HepG2 (cell line): ENCODE results near the gene GPATCH8. TPM values are rescaled to one million over a fixed set of nuclear protein-coding genes. Genes with fewer than 3 reads are reported as not detected.

Experiments used
- CEBPG ChIP-seq: IDR thresholded peaks from 2 replicates; pipeline ENCODE4 v1.6.1; 2016
- CHD2 ChIP-seq: IDR thresholded peaks from 2 replicates; pipeline ENCODE4 v1.6.1; 2011; ENCODE audit warnings: low read depth, low read length, improper control_type of control experiment
- DMAP1 ChIP-seq: IDR thresholded peaks from 2 replicates; pipeline ENCODE4 v1.6.1; 2016
- HOXA7 ChIP-seq: sonication (generic); formaldehyde crosslinking; IDR thresholded peaks from 2 replicates; pipeline ENCODE4 v1.8.1; 2022; ENCODE audit warnings: mild to moderate bottlenecking, missing genetic modification reagents, moderate library complexity
- KAT2B ChIP-seq: fragments of 150-350 bp; IDR thresholded peaks from 2 replicates; pipeline ENCODE4 v1.6.1; 2014; ENCODE audit warnings: low read depth, low read length, borderline replicate concordance
- NFE2L1 ChIP-seq: sonication (generic); formaldehyde crosslinking; IDR thresholded peaks from 2 replicates; pipeline ENCODE4 v1.4.0; 2020; ENCODE audit warnings: missing genetic modification reagents, mild to moderate bottlenecking, borderline replicate concordance
- NFYB ChIP-seq: sonication (generic); formaldehyde crosslinking; IDR thresholded peaks from 2 replicates; pipeline ENCODE4 v1.4.0; 2020; ENCODE audit warnings: missing genetic modification reagents
- RBAK ChIP-seq: sonication (generic); formaldehyde crosslinking; IDR thresholded peaks from 2 replicates; pipeline ENCODE4 v1.5.1; 2020; ENCODE audit warnings: mild to moderate bottlenecking, missing genetic modification reagents
- RBFOX2 ChIP-seq: fragments of 200-400 bp; formaldehyde crosslinking; IDR thresholded peaks from 2 replicates; pipeline ENCODE4 v1.6.1; 2017; ENCODE audit warnings: low read depth, mild to moderate bottlenecking, low read length
- REXO4 ChIP-seq: sonication (generic); formaldehyde crosslinking; IDR thresholded peaks from 2 replicates; pipeline ENCODE4 v1.8.0; 2022; ENCODE audit warnings: missing genetic modification reagents, mild to moderate bottlenecking, borderline replicate concordance
- SMARCE1 ChIP-seq: fragments of 450-650 bp; IDR thresholded peaks from 2 replicates; pipeline ENCODE4 v1.6.1; 2017; ENCODE audit warnings: borderline replicate concordance
- TCF7L2 ChIP-seq: IDR thresholded peaks from 2 replicates; pipeline ENCODE4 v1.6.1; 2011; ENCODE audit warnings: mild to moderate bottlenecking, low read depth, low read length, moderate library complexity
- ZNF17 ChIP-seq: sonication (generic); formaldehyde crosslinking; IDR thresholded peaks from 2 replicates; pipeline ENCODE4 v1.5.0; 2020; ENCODE audit warnings: mild to moderate bottlenecking, missing genetic modification reagents
- ZNF24 ChIP-seq: fragments of 450-650 bp; IDR thresholded peaks from 2 replicates; pipeline ENCODE4 v1.6.1; 2017; ENCODE audit warnings: antibody characterized with exemption, mild to moderate bottlenecking
- ZNF713 ChIP-seq: sonication (generic); formaldehyde crosslinking; IDR thresholded peaks from 2 replicates; pipeline ENCODE4 v1.4.0; 2020; ENCODE audit warnings: mild to moderate bottlenecking, missing genetic modification reagents
- polyA plus RNA-seq, 8 experiments: library from polyadenylated mRNA; depleted of rRNA in 3 of 8; stranded (reverse) in 7 of 8; unstranded in 1 of 8; fragments of >200 nt; fragmentation: Illumina TruSeq in 4 of 8; extraction: Trizol in 4 of 8; gene quantifications; 2 replicates each; pipeline versions ENCODE4 v1.2.1 to v1.2.3, GENCODE V29; 2011 to 2016; ENCODE audit warnings: low read depth in 4 of 8, missing spikeins in 1 of 8, mixed read lengths in 1 of 8; ENCODE audit not compliant: insufficient read depth in 1 of 8
- total RNA-seq, 5 experiments: library from RNA; depleted of rRNA; stranded (reverse); fragments of >200 nt; fragmentation: Illumina TruSeq; extraction: Trizol; gene quantifications; 2 replicates each; pipeline ENCODE4 v1.2.3, GENCODE V29; 2016; ENCODE audit warnings: low read depth in 1 of 5
- TF ChIP-seq, protein P1 (sequence below): sonication (generic); formaldehyde crosslinking; conservative IDR thresholded peaks from 2 replicates; pipeline ENCODE4 v1.5.0; 2020; ENCODE audit warnings: missing genetic modification reagents
- TF ChIP-seq, protein P2 (sequence below): sonication (generic); formaldehyde crosslinking; IDR thresholded peaks from 2 replicates; pipeline ENCODE4 v1.4.0; 2020; ENCODE audit warnings: missing genetic modification reagents
- TF ChIP-seq, protein P3 (sequence below): sonication (generic); formaldehyde crosslinking; IDR thresholded peaks from 2 replicates; pipeline ENCODE4 v1.4.0; 2020; ENCODE audit warnings: missing genetic modification reagents
- TF ChIP-seq, protein P4 (sequence below): IDR thresholded peaks from 2 replicates; pipeline ENCODE4 v1.6.1; 2016; ENCODE audit warnings: low read depth, borderline replicate concordance
- TF ChIP-seq, protein P5 (sequence below): sonication (generic); formaldehyde crosslinking; IDR thresholded peaks from 2 replicates; pipeline ENCODE4 v1.5.1; 2020; ENCODE audit warnings: mild to moderate bottlenecking, missing genetic modification reagents, moderate library complexity

GPATCH8 gene
- total and polyA plus RNA-seq, 2 of the 13 experiments (the other 11 are each of a cell fraction or from before 2014, with no cell fraction given): 20.7 to 21.5 TPM

DNA sequence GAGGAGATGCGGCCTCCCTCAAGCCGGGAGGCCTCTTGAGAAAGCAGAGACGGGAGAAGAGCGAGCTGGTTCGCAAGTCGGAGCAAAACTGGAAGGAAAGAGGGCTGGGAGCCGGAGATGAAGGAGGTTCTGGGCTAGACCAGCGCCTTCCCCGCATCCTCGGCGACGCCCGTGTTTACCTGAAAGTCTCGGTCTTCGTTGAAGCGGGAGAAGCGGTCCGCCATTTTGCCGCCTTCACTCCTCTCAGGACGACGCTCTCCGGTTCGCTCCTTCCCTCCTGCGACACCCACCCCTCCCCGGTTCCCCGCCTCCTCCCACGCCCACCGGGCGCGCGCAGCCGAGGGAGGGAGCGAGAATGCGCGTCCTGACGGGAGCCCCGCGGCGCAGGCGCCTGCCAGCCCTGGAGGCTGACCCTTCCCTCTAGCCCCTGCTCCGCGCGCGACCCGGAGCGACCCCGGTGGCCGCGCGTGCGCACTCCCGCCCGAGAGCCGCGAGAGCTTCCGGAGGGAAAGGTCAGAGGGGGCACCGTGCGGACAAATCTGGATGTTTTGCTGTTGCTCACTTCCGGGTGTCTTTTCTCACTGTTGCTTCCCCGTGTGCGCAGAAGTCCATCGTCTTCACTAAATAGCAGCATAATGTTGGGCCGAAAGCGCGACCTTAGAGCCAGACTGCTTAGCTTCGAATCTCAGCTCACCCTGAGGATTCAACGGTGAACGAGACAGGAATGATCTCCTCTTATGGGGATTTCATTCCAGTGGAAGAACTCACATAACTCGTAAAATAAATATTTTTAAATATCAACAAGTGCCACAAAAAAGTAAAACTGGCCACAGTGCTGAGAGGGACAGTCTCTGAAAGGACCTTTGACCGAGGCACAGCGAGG is at the start of gene GPATCH8 (continued):
- TF ChIP-seq HOXA7 (CRISPR knock-in tag): no peak
- TF ChIP-seq ZNF713 (CRISPR knock-in tag): no peak
- TF ChIP-seq ZNF24: no peak
- TF ChIP-seq, protein P1, sequence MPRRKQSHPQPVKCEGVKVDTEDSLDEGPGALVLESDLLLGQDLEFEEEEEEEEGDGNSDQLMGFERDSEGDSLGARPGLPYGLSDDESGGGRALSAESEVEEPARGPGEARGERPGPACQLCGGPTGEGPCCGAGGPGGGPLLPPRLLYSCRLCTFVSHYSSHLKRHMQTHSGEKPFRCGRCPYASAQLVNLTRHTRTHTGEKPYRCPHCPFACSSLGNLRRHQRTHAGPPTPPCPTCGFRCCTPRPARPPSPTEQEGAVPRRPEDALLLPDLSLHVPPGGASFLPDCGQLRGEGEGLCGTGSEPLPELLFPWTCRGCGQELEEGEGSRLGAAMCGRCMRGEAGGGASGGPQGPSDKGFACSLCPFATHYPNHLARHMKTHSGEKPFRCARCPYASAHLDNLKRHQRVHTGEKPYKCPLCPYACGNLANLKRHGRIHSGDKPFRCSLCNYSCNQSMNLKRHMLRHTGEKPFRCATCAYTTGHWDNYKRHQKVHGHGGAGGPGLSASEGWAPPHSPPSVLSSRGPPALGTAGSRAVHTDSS (CRISPR knock-in tag): no peak
- peak; percentile 27; the same call in 1 of the 2 replicates for TF ChIP-seq CHD2
- no peak for TF ChIP-seq ZNF17 (CRISPR knock-in tag)
- TF ChIP-seq, protein P2, sequence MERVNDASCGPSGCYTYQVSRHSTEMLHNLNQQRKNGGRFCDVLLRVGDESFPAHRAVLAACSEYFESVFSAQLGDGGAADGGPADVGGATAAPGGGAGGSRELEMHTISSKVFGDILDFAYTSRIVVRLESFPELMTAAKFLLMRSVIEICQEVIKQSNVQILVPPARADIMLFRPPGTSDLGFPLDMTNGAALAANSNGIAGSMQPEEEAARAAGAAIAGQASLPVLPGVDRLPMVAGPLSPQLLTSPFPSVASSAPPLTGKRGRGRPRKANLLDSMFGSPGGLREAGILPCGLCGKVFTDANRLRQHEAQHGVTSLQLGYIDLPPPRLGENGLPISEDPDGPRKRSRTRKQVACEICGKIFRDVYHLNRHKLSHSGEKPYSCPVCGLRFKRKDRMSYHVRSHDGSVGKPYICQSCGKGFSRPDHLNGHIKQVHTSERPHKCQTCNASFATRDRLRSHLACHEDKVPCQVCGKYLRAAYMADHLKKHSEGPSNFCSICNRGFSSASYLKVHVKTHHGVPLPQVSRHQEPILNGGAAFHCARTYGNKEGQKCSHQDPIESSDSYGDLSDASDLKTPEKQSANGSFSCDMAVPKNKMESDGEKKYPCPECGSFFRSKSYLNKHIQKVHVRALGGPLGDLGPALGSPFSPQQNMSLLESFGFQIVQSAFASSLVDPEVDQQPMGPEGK: peak; percentile 62
- peak; percentile 86 for TF ChIP-seq DMAP1 (CRISPR knock-in tag)
- TF ChIP-seq TCF7L2: no peak
- no peak for TF ChIP-seq KAT2B
- TF ChIP-seq, protein P3, sequence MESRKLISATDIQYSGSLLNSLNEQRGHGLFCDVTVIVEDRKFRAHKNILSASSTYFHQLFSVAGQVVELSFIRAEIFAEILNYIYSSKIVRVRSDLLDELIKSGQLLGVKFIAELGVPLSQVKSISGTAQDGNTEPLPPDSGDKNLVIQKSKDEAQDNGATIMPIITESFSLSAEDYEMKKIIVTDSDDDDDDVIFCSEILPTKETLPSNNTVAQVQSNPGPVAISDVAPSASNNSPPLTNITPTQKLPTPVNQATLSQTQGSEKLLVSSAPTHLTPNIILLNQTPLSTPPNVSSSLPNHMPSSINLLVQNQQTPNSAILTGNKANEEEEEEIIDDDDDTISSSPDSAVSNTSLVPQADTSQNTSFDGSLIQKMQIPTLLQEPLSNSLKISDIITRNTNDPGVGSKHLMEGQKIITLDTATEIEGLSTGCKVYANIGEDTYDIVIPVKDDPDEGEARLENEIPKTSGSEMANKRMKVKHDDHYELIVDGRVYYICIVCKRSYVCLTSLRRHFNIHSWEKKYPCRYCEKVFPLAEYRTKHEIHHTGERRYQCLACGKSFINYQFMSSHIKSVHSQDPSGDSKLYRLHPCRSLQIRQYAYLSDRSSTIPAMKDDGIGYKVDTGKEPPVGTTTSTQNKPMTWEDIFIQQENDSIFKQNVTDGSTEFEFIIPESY (CRISPR knock-in tag): peak; percentile 8; the same call in 1 of the 2 replicates
- TF ChIP-seq, protein P4, sequence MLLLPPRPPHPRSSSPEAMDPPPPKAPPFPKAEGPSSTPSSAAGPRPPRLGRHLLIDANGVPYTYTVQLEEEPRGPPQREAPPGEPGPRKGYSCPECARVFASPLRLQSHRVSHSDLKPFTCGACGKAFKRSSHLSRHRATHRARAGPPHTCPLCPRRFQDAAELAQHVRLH (CRISPR knock-in tag): peak; percentile 91
- TF ChIP-seq NFYB: peak; percentile 79
- TF ChIP-seq REXO4 (CRISPR knock-in tag): no peak
- TF ChIP-seq, protein P5, sequence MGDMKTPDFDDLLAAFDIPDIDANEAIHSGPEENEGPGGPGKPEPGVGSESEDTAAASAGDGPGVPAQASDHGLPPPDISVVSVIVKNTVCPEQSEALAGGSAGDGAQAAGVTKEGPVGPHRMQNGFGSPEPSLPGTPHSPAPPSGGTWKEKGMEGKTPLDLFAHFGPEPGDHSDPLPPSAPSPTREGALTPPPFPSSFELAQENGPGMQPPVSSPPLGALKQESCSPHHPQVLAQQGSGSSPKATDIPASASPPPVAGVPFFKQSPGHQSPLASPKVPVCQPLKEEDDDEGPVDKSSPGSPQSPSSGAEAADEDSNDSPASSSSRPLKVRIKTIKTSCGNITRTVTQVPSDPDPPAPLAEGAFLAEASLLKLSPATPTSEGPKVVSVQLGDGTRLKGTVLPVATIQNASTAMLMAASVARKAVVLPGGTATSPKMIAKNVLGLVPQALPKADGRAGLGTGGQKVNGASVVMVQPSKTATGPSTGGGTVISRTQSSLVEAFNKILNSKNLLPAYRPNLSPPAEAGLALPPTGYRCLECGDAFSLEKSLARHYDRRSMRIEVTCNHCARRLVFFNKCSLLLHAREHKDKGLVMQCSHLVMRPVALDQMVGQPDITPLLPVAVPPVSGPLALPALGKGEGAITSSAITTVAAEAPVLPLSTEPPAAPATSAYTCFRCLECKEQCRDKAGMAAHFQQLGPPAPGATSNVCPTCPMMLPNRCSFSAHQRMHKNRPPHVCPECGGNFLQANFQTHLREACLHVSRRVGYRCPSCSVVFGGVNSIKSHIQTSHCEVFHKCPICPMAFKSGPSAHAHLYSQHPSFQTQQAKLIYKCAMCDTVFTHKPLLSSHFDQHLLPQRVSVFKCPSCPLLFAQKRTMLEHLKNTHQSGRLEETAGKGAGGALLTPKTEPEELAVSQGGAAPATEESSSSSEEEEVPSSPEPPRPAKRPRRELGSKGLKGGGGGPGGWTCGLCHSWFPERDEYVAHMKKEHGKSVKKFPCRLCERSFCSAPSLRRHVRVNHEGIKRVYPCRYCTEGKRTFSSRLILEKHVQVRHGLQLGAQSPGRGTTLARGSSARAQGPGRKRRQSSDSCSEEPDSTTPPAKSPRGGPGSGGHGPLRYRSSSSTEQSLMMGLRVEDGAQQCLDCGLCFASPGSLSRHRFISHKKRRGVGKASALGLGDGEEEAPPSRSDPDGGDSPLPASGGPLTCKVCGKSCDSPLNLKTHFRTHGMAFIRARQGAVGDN (CRISPR knock-in tag): peak; percentile 97
- peak; percentile 8; the same call in 1 of the 2 replicates for TF ChIP-seq CEBPG (CRISPR knock-in tag)
- TF ChIP-seq RBAK (CRISPR knock-in tag): peak; percentile 46; the same call in 1 of the 2 replicates
- TF ChIP-seq SMARCE1: no peak
- TF ChIP-seq NFE2L1 (CRISPR knock-in tag): no peak; the same call in 1 of the 2 replicates
- TF ChIP-seq RBFOX2: peak; percentile 89
